ENCODE results near the gene SFXN2. TPM values are rescaled to one million over a fixed set of nuclear protein-coding genes. Genes with fewer than 3 reads are reported as not detected.

The SFXN2 gene
- total and polyA plus RNA-seq, 2 experiments from 2014 or later: 5.7 to 6.2 TPM

DNA sequence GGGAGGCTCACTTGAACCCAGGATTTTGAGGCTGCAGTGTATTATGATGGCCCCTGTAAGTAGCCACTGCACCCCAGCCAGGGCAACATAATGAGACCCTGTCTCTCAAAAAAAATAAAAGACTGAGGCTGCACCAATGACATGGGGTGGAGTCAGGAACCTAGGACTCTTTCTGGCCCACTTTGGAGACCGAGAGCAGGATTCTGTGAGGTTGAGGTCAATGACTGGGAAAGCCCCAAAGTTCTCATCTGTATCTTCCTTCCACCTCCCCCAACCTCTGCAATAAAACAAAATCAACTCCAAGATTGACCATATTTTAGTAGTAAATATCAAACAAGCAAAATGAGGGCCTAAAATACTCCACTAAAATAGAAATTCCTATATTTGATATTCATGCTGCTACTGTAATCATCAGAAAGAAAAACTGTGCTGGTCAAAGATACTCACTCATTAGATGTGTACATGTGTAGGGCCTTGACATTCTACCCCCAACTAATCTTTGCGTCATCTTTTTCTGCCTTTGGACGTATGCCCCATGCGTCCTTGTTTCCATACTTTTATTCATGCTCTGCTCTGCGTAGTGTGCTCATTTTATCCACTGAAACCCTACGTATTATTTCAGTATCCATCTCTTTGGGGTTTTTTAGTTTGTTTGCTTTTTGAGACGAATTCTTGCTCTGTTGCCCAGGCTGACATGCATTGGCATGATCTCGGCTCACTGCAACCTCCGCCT lies 53.2 kb downstream of the SFXN2 start:
- no peaks in the 10 kb centered on the region for H3K27me3 Mint-ChIP-seq (ENCODE audit: insufficient read depth, low read depth, poor library complexity)
- Histone ChIP-seq H2AFZ (no peak overlapping the region), H3K4me1 (ENCODE audit: insufficient read depth) (no peaks in the 10 kb centered on the region), H3K27me3 (ENCODE audit: insufficient read depth) (no peaks in the 10 kb centered on the region), H3K4me3 (no peak overlapping the region), H3K27ac (ENCODE audit: low read depth) (no peak overlapping the region), H3K36me3 (ENCODE audit: insufficient read depth) (no peaks in the 10 kb centered on the region), H4K20me1 (replicated peaks; ENCODE audit: insufficient read depth) (0 out of 2 replicates have a peak, but pooled peaks cover 2% of the 10 kb centered on the region), H3K4me2 (no peak overlapping the region), H3K79me2 (replicated peaks; ENCODE audit: insufficient read depth) (no peaks in the 10 kb centered on the region; the same call in 1 of the 2 replicates), H3K9me2 (ENCODE audit: insufficient read depth) (no peaks in the 10 kb centered on the region), H3F3A (replicated peaks; ENCODE audit: low read depth) (0 out of 2 replicates have a peak, but pooled peaks cover under 1% of the 10 kb centered on the region)
- TF ChIP-seq STAT1 (IDR thresholded peaks at IDR 0.05; ENCODE audit: unreplicated experiment): no peak
- no peak for TF ChIP-seq ZNF331 (CRISPR knock-in tag; IDR thresholded peaks at IDR 0.05; ENCODE audit: low read depth)
- no peak for TF ChIP-seq JUNB (IDR thresholded peaks at IDR 0.05; ENCODE audit: unreplicated experiment)
- no peak for TF ChIP-seq CREB1 (CRISPR knock-in tag; IDR thresholded peaks at IDR 0.05; ENCODE audit: low read depth)
- no peak for TF ChIP-seq EZH2phosphoT487 (IDR thresholded peaks at IDR 0.05; ENCODE audit: unreplicated experiment)
- TF ChIP-seq POLR2AphosphoS5 (IDR thresholded peaks at IDR 0.05; ENCODE audit: low read depth): no peak
- TF ChIP-seq ZNF114 (CRISPR knock-in tag; IDR thresholded peaks at IDR 0.05): no peak
- TF ChIP-seq, protein P1, sequence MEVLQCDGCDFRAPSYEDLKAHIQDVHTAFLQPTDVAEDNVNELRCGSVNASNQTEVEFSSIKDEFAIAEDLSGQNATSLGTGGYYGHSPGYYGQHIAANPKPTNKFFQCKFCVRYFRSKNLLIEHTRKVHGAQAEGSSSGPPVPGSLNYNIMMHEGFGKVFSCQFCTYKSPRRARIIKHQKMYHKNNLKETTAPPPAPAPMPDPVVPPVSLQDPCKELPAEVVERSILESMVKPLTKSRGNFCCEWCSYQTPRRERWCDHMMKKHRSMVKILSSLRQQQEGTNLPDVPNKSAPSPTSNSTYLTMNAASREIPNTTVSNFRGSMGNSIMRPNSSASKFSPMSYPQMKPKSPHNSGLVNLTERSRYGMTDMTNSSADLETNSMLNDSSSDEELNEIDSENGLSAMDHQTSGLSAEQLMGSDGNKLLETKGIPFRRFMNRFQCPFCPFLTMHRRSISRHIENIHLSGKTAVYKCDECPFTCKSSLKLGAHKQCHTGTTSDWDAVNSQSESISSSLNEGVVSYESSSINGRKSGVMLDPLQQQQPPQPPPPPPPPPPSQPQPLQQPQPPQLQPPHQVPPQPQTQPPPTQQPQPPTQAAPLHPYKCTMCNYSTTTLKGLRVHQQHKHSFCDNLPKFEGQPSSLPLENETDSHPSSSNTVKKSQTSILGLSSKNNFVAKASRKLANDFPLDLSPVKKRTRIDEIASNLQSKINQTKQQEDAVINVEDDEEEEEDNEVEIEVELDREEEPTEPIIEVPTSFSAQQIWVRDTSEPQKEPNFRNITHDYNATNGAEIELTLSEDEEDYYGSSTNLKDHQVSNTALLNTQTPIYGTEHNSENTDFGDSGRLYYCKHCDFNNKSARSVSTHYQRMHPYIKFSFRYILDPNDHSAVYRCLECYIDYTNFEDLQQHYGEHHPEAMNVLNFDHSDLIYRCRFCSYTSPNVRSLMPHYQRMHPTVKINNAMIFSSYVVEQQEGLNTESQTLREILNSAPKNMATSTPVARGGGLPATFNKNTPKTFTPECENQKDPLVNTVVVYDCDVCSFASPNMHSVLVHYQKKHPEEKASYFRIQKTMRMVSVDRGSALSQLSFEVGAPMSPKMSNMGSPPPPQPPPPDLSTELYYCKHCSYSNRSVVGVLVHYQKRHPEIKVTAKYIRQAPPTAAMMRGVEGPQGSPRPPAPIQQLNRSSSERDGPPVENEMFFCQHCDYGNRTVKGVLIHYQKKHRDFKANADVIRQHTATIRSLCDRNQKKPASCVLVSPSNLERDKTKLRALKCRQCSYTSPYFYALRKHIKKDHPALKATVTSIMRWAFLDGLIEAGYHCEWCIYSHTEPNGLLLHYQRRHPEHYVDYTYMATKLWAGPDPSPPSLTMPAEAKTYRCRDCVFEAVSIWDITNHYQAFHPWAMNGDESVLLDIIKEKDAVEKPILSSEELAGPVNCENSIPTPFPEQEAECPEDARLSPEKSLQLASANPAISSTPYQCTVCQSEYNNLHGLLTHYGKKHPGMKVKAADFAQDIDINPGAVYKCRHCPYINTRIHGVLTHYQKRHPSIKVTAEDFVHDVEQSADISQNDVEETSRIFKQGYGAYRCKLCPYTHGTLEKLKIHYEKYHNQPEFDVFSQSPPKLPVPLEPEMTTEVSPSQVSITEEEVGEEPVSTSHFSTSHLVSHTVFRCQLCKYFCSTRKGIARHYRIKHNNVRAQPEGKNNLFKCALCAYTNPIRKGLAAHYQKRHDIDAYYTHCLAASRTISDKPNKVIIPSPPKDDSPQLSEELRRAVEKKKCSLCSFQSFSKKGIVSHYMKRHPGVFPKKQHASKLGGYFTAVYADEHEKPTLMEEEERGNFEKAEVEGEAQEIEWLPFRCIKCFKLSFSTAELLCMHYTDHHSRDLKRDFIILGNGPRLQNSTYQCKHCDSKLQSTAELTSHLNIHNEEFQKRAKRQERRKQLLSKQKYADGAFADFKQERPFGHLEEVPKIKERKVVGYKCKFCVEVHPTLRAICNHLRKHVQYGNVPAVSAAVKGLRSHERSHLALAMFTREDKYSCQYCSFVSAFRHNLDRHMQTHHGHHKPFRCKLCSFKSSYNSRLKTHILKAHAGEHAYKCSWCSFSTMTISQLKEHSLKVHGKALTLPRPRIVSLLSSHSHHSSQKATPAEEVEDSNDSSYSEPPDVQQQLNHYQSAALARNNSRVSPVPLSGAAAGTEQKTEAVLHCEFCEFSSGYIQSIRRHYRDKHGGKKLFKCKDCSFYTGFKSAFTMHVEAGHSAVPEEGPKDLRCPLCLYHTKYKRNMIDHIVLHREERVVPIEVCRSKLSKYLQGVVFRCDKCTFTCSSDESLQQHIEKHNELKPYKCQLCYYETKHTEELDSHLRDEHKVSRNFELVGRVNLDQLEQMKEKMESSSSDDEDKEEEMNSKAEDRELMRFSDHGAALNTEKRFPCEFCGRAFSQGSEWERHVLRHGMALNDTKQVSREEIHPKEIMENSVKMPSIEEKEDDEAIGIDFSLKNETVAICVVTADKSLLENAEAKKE (CRISPR knock-in tag; IDR thresholded peaks at IDR 0.05): no peak
- TF ChIP-seq NANOG (IDR thresholded peaks at IDR 0.05; ENCODE audit: borderline replicate concordance): no peak
- TF ChIP-seq, protein P2, sequence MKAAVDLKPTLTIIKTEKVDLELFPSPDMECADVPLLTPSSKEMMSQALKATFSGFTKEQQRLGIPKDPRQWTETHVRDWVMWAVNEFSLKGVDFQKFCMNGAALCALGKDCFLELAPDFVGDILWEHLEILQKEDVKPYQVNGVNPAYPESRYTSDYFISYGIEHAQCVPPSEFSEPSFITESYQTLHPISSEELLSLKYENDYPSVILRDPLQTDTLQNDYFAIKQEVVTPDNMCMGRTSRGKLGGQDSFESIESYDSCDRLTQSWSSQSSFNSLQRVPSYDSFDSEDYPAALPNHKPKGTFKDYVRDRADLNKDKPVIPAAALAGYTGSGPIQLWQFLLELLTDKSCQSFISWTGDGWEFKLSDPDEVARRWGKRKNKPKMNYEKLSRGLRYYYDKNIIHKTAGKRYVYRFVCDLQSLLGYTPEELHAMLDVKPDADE (IDR thresholded peaks at IDR 0.05): no peak
- no peak for TF ChIP-seq EZH2 (IDR thresholded peaks at IDR 0.05; ENCODE audit: low read depth, unreplicated experiment)
- H3K9me3 Mint-ChIP-seq: no peaks in the 10 kb centered on the region
- no peaks in the 10 kb centered on the region for H3K36me3 Mint-ChIP-seq (ENCODE audit: low read depth)
- H3K4me1 Mint-ChIP-seq: peaks cover 4% of the 10 kb centered on the region; the same call in 2 of the 3 replicates
- ATAC-seq (no peak), DNase-seq (ENCODE audit: low spot score) (no peak)
- no peak overlapping the region for H3K4me3 Mint-ChIP-seq
- no peak overlapping the region for H3K27ac Mint-ChIP-seq

All from GM23338 (cell line).